Immature natural killer cell (primary cell): ENCODE measurements around the gene NUMBL. TPM values are rescaled to one million over a fixed set of nuclear protein-coding genes. Genes with fewer than 3 reads are reported as not detected.
A peak's percentile ranks its signal among the peaks of the same experiment; 100 is the strongest.

Experiments used
- DNase-seq, 3 donors: peaks; one replicate each; pipeline ENCODE4 v3.0.0; 2022; ENCODE audit warnings: mixed read lengths in 1 of 3
- H3K27ac Mint-ChIP-seq, 6 donors: one replicate each; pipeline ENCODE4 v1.8.0; 2020; ENCODE audit warnings: mixed read lengths in 6 of 6, mild to moderate bottlenecking in 5 of 6, inconsistent platforms in 4 of 6, moderate library complexity in 3 of 6
- H3K27me3 Mint-ChIP-seq, 3 donors: one replicate each; pipeline ENCODE4 v1.8.0; 2020 to 2021; ENCODE audit warnings: low read depth in 3 of 3, mild to moderate bottlenecking in 3 of 3, mixed read lengths in 3 of 3, moderate library complexity in 3 of 3, inconsistent platforms in 1 of 3
- H3K36me3 Mint-ChIP-seq, 3 donors: one replicate each; pipeline ENCODE4 v1.8.0; 2020; ENCODE audit warnings: mixed read lengths in 3 of 3, inconsistent platforms in 2 of 3, mild to moderate bottlenecking in 2 of 3
- H3K4me1 Mint-ChIP-seq, 2 donors: one replicate each; pipeline ENCODE4 v1.8.0; 2020; ENCODE audit warnings: inconsistent platforms in 2 of 2, mild to moderate bottlenecking in 2 of 2, mixed read lengths in 2 of 2, moderate library complexity in 1 of 2
- H3K4me3 Mint-ChIP-seq, 5 donors: one replicate each; pipeline ENCODE4 v1.8.0; 2020; ENCODE audit warnings: mild to moderate bottlenecking in 5 of 5, mixed read lengths in 5 of 5, inconsistent platforms in 3 of 5, moderate library complexity in 3 of 5
- H3K9me3 Mint-ChIP-seq, 6 donors: one replicate each; pipeline ENCODE4 v1.8.0; 2020; ENCODE audit warnings: mild to moderate bottlenecking in 6 of 6, mixed read lengths in 6 of 6, inconsistent platforms in 4 of 6, moderate library complexity in 3 of 6
- polyA plus RNA-seq, 3 donors: library from polyadenylated mRNA; unstranded; fragments of 300-500 nt; fragmentation: Illumina TruSeq; gene quantifications; one replicate each; pipeline ENCODE4 v1.2.3, GENCODE V29; 2021

Gene NUMBL
- polyA plus RNA-seq, 3 donors from 2014 or later: 1.3 to 1.7 TPM; not detected in 1

GRCh38 chr19:40707615-40708014 is 17.2 kb upstream of the NUMBL start:
- no peak overlapping the region for H3K4me3 Mint-ChIP-seq
- peaks cover 18 to 42% (median 32%) of the 10 kb centered on the region in 3 donors for H3K36me3 Mint-ChIP-seq
- DNase-seq: no peak
- H3K27ac Mint-ChIP-seq: no peak overlapping the region
- peaks cover 0 to 3% (median 2%) of the 10 kb centered on the region in 3 donors for H3K27me3 Mint-ChIP-seq
- H3K4me1 Mint-ChIP-seq: peaks cover 2 to 10% of the 10 kb centered on the region in 2 donors
- H3K9me3 Mint-ChIP-seq: no peaks in the 10 kb centered on the region

GRCh38 chr19:40705950-40706619 is 15.6 kb upstream of the NUMBL start:
- DNase-seq: no peak
- peak overlapping the region in 1 of 6 donors; percentile 40 for H3K27ac Mint-ChIP-seq
- no peak overlapping the region for H3K4me3 Mint-ChIP-seq
- peaks cover 0 to 4% (median 2%) of the 10 kb centered on the region in 3 donors for H3K27me3 Mint-ChIP-seq
- no peaks in the 10 kb centered on the region for H3K9me3 Mint-ChIP-seq
- H3K4me1 Mint-ChIP-seq: peaks cover 0 to under 1% of the 10 kb centered on the region in 2 donors
- peaks cover 18 to 47% (median 26%) of the 10 kb centered on the region in 3 donors for H3K36me3 Mint-ChIP-seq

DNA sequence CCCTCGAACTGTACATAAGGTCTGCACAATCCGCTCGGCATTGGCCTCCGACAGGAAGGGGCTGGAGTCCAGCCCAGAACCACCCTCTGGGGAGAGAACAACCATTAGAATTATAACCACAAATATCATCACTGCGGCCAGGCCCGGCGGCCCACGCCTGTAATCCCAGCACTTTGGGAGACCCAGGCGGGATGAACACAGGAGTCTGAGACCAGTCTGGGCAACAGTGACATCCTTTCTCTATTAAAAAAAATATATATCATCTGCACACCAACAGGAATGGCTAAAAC is 14.9 kb upstream of the NUMBL start:
- Mint-ChIP-seq H3K27ac (no peak overlapping the region), H3K4me3 (no peak overlapping the region), H3K4me1 (no peaks in the 10 kb centered on the region), H3K36me3 (peaks cover 18 to 51% (median 25%) of the 10 kb centered on the region in 3 donors), H3K27me3 (peaks cover 0 to 4% (median 2%) of the 10 kb centered on the region in 3 donors), H3K9me3 (no peaks in the 10 kb centered on the region)
- no peak for DNase-seq

- Mint-ChIP-seq H3K4me3 (no peak overlapping the region), H3K36me3 (peaks cover 18 to 51% (median 24%) of the 10 kb centered on the region in 3 donors)
Observed at GRCh38 chr19:40704491-40705361, 14.3 kb upstream of the NUMBL start.

DNA sequence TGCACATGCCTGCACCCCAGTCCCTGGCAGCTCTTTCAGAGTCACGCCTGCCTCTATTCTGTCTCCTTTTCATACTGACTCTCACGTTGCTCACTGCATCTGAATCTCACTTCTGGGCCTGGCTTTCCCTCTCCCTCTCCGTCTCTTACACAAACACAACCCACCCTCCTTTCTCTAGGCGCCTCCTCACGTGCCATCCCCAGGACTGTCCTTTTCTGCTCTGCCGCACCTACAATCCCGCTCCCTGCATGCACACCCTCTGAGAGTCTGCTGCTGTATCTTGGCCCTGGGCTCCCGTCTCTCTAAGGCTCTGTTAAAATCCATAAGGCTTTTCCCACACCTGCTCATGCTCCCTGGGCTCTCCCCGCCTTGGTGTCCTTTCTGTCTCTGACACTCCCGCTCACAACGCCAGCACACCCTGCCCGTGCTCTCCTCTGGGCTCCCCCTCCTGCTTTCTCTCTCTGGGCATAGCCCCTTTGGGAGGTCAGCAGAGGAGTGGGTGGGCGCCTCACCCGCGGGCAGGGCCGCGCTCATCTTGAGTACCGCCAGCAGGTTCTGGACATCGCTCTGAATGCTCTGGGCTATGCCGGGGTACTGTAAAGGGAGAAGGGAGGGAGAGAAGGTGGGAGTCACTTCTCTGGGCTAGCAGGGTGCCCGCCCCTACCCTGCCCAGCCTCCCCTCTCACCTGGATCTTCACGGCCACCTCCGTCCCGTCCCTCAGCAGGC is 12.7 kb upstream of the NUMBL start:
- Mint-ChIP-seq H3K27me3 (peaks cover 0 to 4% (median 2%) of the 10 kb centered on the region in 3 donors), H3K4me1 (no peaks in the 10 kb centered on the region), H3K36me3 (peaks cover 12 to 46% (median 20%) of the 10 kb centered on the region in 3 donors), H3K9me3 (no peaks in the 10 kb centered on the region), H3K27ac (peak overlapping the region in 2 of 6 donors; percentile 25 to 62), H3K4me3 (no peak overlapping the region)
- DNase-seq: no peak

More at GRCh38 chr19:40704491-40705361, 14.3 kb upstream of the NUMBL start:
- DNase-seq: no peak
- H3K4me1 Mint-ChIP-seq: no peaks in the 10 kb centered on the region
- no peak overlapping the region for H3K27ac Mint-ChIP-seq
- H3K9me3 Mint-ChIP-seq: no peaks in the 10 kb centered on the region
- H3K27me3 Mint-ChIP-seq: peaks cover 0 to 4% (median 2%) of the 10 kb centered on the region in 3 donors

DNA sequence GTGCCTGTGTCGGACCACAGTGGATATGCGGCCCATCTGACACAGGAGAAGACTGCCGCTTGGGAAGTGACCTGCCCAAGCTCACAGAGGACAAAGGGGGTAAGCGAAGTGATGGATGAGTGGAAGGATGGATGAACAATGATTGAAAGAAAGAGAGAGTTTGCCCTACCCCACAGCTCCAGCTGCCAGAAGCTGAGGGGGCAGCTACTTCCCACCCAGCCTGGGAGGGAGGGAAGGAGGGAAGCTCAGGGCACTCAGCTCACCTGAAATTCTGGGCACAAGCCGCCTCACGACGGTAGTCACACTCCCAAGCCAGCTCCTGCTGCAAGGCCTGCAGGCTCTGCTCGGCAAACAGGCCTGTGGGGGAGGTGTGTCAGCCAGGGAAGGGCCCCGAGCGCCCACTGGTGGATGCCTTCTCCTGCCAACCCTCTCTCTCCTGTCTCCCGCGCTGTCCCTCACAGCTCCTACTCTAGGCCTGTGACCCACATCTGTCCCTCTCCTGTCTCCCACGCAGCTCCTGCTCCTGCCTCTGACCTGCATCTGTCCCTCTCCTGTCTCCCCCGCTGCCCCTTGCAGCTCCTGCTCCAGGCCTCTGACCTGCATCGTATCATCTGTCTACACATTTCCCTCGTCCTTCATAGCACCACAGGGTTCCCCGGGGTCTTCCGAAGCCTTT is 12.0 kb upstream of the NUMBL start:
- Mint-ChIP-seq H3K9me3 (no peaks in the 10 kb centered on the region), H3K27ac (peak overlapping the region in 2 of 6 donors; percentile 25 to 62), H3K36me3 (peaks cover 12 to 40% (median 20%) of the 10 kb centered on the region in 3 donors), H3K27me3 (peaks cover 0 to 4% (median 2%) of the 10 kb centered on the region in 3 donors), H3K4me1 (no peaks in the 10 kb centered on the region), H3K4me3 (no peak overlapping the region)
- DNase-seq: no peak

GRCh38 chr19:40701758-40702157 is 11.3 kb upstream of the NUMBL start:
- Mint-ChIP-seq H3K4me1 (no peaks in the 10 kb centered on the region), H3K36me3 (peaks cover 12 to 35% (median 20%) of the 10 kb centered on the region in 3 donors), H3K27me3 (peaks cover 0 to 4% (median 2%) of the 10 kb centered on the region in 3 donors), H3K9me3 (no peaks in the 10 kb centered on the region), H3K4me3 (no peak overlapping the region), H3K27ac (no peak overlapping the region)
- no peak for DNase-seq

DNA sequence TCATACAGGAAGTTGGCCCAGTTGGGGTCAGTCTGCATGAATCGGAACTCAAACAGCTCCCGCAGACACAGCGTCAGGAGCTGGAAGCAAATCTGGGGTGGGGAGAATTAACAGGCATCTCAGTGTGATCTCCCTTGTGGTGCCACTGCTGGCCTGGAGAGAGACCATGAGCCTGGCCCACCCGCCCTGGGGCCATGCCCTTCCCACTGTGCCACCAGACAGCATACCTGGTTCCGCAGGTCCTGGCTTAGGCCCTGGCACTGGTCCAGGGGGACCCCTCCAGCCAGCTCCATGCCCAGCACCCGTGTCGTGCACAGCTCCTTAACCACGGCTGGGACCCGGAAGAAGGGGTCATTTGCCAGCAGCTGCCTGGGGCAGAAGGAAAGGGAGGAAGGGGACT is 9.6 kb upstream of the NUMBL start:
- DNase-seq: no peak
- Mint-ChIP-seq H3K9me3 (no peaks in the 10 kb centered on the region), H3K4me3 (no peak overlapping the region), H3K36me3 (peaks cover 12 to 30% (median 18%) of the 10 kb centered on the region in 3 donors), H3K27me3 (peaks cover 0 to 4% (median 2%) of the 10 kb centered on the region in 3 donors), H3K27ac (no peak overlapping the region), H3K4me1 (no peaks in the 10 kb centered on the region)

GRCh38 chr19:40697007-40697406 is 6.6 kb upstream of the NUMBL start:
- H3K27me3 Mint-ChIP-seq: no peaks in the 10 kb centered on the region
- H3K4me3 Mint-ChIP-seq: no peak overlapping the region
- no peak for DNase-seq
- no peaks in the 10 kb centered on the region for H3K9me3 Mint-ChIP-seq
- no peaks in the 10 kb centered on the region for H3K4me1 Mint-ChIP-seq
- no peak overlapping the region for H3K27ac Mint-ChIP-seq
- H3K36me3 Mint-ChIP-seq: peaks cover 2 to 14% (median 4%) of the 10 kb centered on the region in 3 donors

DNA sequence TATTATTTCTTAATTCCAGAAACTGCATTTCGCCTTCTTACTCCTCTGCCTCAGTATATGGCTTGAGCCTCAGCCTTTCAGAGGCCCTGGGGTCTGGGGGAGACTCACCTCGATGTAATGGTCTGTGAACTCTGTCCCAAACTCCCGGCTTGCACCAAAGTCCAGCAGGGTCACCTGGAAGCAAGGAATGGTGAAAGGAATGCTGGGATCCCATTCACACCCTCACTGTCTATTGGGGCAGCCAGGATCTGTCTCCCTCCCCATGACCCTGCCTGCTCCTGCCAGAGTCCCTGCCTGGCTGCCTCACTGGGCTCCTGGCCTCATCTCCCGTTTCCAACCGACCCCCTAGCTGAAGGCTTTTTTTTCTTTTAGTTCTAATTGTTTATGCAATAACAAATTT is 5.4 kb upstream of the NUMBL start:
- peaks cover 0 to 8% (median 4%) of the 10 kb centered on the region in 3 donors for H3K36me3 Mint-ChIP-seq

DNA sequence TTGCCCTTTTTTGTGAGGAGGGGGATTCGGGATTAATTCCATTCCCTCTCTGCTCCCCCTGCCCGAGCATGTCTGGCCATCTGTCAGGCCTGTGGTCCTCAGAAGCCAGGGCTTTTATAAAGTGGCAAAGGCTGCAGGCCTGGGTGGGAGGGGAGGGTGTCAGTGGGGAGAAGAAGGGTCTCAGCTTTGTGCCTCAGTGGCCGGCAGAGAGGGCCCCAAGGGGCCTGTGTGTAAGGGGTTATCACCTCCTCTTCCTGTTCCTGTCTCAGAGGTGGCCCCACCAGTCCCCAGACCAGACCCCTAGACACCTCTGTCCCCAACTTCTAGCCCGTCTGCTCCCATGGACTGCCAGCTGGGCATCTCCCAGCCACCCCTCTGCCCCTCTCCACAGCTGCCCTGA is 3.4 kb upstream of the NUMBL start:
- H3K36me3 Mint-ChIP-seq: no peaks in the 10 kb centered on the region
- H3K27me3 Mint-ChIP-seq: peaks cover 1 to 3% (median 3%) of the 10 kb centered on the region in 3 donors
- H3K9me3 Mint-ChIP-seq: no peaks in the 10 kb centered on the region
- peaks cover 3 to 5% of the 10 kb centered on the region in 2 donors for H3K4me1 Mint-ChIP-seq
- no peak overlapping the region for H3K4me3 Mint-ChIP-seq
- DNase-seq: no peak
- no peak overlapping the region for H3K27ac Mint-ChIP-seq

More for the DNA sequence above, 5.4 kb upstream of the NUMBL start:
- Mint-ChIP-seq H3K27ac (peak overlapping the region in 1 of 6 donors; percentile 53), H3K4me1 (peaks cover under 1% of the 10 kb centered on the region in 2 donors), H3K27me3 (peaks cover under 1 to 1% (median under 1%) of the 10 kb centered on the region in 3 donors), H3K9me3 (no peaks in the 10 kb centered on the region), H3K4me3 (no peak overlapping the region)
- DNase-seq: no peak

DNA sequence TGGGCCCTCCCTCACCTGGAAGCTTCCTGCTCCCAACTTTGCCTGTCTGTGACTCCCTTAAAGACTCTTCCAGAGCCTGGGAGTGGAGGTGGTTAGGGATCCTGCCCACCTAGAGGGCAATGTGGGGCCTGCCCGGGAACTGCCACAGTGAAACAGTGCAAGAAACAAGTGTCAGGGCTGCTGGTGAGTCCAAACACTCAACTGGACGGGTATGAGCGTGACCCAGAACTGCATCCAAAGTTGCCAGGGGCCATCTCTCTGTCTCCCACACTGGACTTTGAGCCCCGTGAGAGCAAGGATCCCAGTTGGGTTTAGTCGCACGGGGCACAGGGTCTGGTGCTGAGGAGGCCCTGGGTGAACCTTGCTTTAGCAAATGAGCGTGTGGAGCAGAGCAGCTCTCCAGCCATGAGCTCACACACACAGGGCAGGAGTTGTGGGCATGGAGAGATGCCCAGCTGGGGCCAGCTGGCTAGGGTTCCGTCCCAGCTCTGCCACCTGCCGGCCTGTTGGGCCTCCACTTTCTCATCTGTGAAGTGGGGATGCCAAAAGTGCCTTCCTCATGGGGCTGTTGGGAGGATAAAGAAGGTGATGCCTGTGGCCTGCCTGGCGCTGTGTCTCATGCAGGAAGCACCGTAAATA is 2.8 kb upstream of the NUMBL start:
- Mint-ChIP-seq H3K27ac (peak overlapping the region in 4 of 6 donors; percentile 51 to 58 (median 54)), H3K36me3 (no peaks in the 10 kb centered on the region), H3K4me1 (peaks cover 3 to 5% of the 10 kb centered on the region in 2 donors), H3K9me3 (no peaks in the 10 kb centered on the region), H3K4me3 (no peak overlapping the region), H3K27me3 (peaks cover 1 to 3% (median 3%) of the 10 kb centered on the region in 3 donors)
- DNase-seq: no peak

- no peak for DNase-seq
- peaks cover 1 to 3% (median 3%) of the 10 kb centered on the region in 3 donors for H3K27me3 Mint-ChIP-seq
- no peaks in the 10 kb centered on the region for H3K36me3 Mint-ChIP-seq
- peaks cover 3 to 5% of the 10 kb centered on the region in 2 donors for H3K4me1 Mint-ChIP-seq
- peak overlapping the region in 4 of 6 donors; percentile 34 to 78 (median 53) for H3K27ac Mint-ChIP-seq
- no peaks in the 10 kb centered on the region for H3K9me3 Mint-ChIP-seq
- peak overlapping the region in 3 of 5 donors; percentile 31 to 38 (median 38) for H3K4me3 Mint-ChIP-seq
Observed at GRCh38 chr19:40692212-40692551, 1.7 kb upstream of the NUMBL start.
